SK-N-SH (cell line): ENCODE measurements around the gene TMUB1. TPM values are rescaled to one million over a fixed set of nuclear protein-coding genes. Genes with fewer than 3 reads are reported as not detected.

Experiments used
- CTCF ChIA-PET: fragments of 300-600, 350-600 bp; formaldehyde crosslinking; extraction: SDS; loops from one replicate; lab custom pipeline; 2021; lab: Yijun Ruan, JAX
- POLR2A ChIA-PET: fragments of 350-600 bp; sonication (Branson Sonifier 250); formaldehyde crosslinking; extraction: SDS; loops from one replicate; lab custom pipeline; 2020; ENCODE audit warnings: antibody characterized with exemption, inconsistent platforms; lab: Yijun Ruan, JAX
- DNase-seq: peaks from one replicate; pipeline ENCODE4 v3.0.0; 2012
- H2AFZ ChIP-seq: fragments of 200-600 bp; sonication (generic); 2 replicates; pipeline ENCODE4 v1.8.1; 2016; ENCODE audit warnings: antibody characterized with exemption, mild to moderate bottlenecking, low read depth
- H3F3A ChIP-seq: fragments of 200-600 bp; sonication (generic); replicated peaks from 2 replicates; pipeline ENCODE3; 2016; ENCODE audit warnings: antibody characterized with exemption, mild to moderate bottlenecking; ENCODE audit not compliant: insufficient read depth
- H3K27ac ChIP-seq, 2 experiments: fragments of 200-500 bp in 1 of 2; fragments of 200-600 bp in 1 of 2; sonication (Bioruptor generic) in 1 of 2; sonication (generic), shearing (Covaris generic) in 1 of 2; 2 replicates each; pipeline versions ENCODE4 v1.5.1 to v1.6.1; 2014 to 2016; ENCODE audit warnings: low read depth in 2 of 2, inconsistent platforms in 1 of 2, low read length in 1 of 2, mild to moderate bottlenecking in 1 of 2, mixed read lengths in 1 of 2
- H3K27me3 ChIP-seq: fragments of 200-600 bp; sonication (generic), shearing (Covaris generic); 2 replicates; pipeline ENCODE4 v1.6.1; 2016; ENCODE audit warnings: mixed run types; ENCODE audit not compliant: insufficient read depth
- H3K36me3 ChIP-seq, 2 experiments: fragments of 200-500 bp in 1 of 2; fragments of 200-600 bp in 1 of 2; sonication (Bioruptor generic) in 1 of 2; sonication (generic) in 1 of 2; replicated peaks in 1 of 2; 2 replicates each; pipeline versions ENCODE3 to v1.5.1; 2014 to 2016; ENCODE audit warnings: low read length in 1 of 2, mild to moderate bottlenecking in 1 of 2; ENCODE audit not compliant: insufficient read depth in 2 of 2, control insufficient read depth in 1 of 2
- H3K4me1 ChIP-seq, 2 experiments: fragments of 200-500 bp in 1 of 2; fragments of 200-600 bp in 1 of 2; sonication (Bioruptor generic) in 1 of 2; sonication (generic), shearing (Covaris generic) in 1 of 2; 2 replicates each; pipeline versions ENCODE4 v1.5.1 to v1.6.1; 2014 to 2016; ENCODE audit warnings: low read depth in 1 of 2, low read length in 1 of 2, mixed run types in 1 of 2; ENCODE audit not compliant: insufficient read depth in 2 of 2, control insufficient read depth in 1 of 2
- H3K4me2 ChIP-seq: fragments of 200-600 bp; sonication (generic), shearing (Covaris generic); 2 replicates; pipeline ENCODE4 v1.6.1; 2017; ENCODE audit warnings: mixed run types
- H3K4me3 ChIP-seq, 2 experiments: fragments of 200-500 bp in 1 of 2; fragments of 200-600 bp in 1 of 2; sonication (Bioruptor generic) in 1 of 2; sonication (generic), shearing (Covaris generic) in 1 of 2; 2 replicates each; pipeline versions ENCODE4 v1.5.1 to v1.8.1; 2014 to 2016; ENCODE audit warnings: low read depth in 2 of 2, inconsistent platforms in 1 of 2, low read length in 1 of 2, mild to moderate bottlenecking in 1 of 2, mixed read lengths in 1 of 2, moderate library complexity in 1 of 2
- H3K79me2 ChIP-seq: fragments of 200-600 bp; sonication (generic); 2 replicates; pipeline ENCODE4 v1.8.1; 2017; ENCODE audit warnings: mild to moderate bottlenecking; ENCODE audit not compliant: insufficient read depth
- H3K9ac ChIP-seq: fragments of 200-600 bp; sonication (generic); 2 replicates; pipeline ENCODE4 v1.6.1; 2017; ENCODE audit warnings: mixed run types
- H3K9me2 ChIP-seq: fragments of 200-600 bp; sonication (generic); 2 replicates; pipeline ENCODE4 v1.6.1; 2017; ENCODE audit warnings: mixed run types
- H3K9me3 ChIP-seq: fragments of 200-600 bp; sonication (generic); 2 replicates; pipeline ENCODE4 v1.6.1; 2017; ENCODE audit warnings: mixed run types, mild to moderate bottlenecking, moderate library complexity
- H4K20me1 ChIP-seq: fragments of 200-600 bp; sonication (generic); 2 replicates; pipeline ENCODE4 v1.6.1; 2017; ENCODE audit warnings: mild to moderate bottlenecking, mixed run types; ENCODE audit not compliant: insufficient read depth
- CHD2 ChIP-seq: fragments of 150-350 bp; IDR thresholded peaks from 2 replicates; pipeline ENCODE4 v1.6.1; 2018; ENCODE audit warnings: low read length; ENCODE audit not compliant: partially characterized antibody
- ELF1 ChIP-seq: IDR thresholded peaks from 2 replicates; pipeline ENCODE4 v1.4.0; 2012
- EZH2phosphoT487 ChIP-seq: fragments of 200-600 bp; sonication (generic); IDR thresholded peaks from 2 replicates; pipeline ENCODE4 v1.6.1; 2017; ENCODE audit warnings: low read depth, mixed run types, mild to moderate bottlenecking, antibody characterized with exemption, moderate library complexity, borderline replicate concordance
- FOSL2 ChIP-seq: IDR thresholded peaks from 2 replicates; pipeline ENCODE4 v1.4.0; 2012; ENCODE audit warnings: low read depth, mild to moderate bottlenecking, moderate library complexity, borderline replicate concordance
- GABPA ChIP-seq: IDR thresholded peaks from 2 replicates; pipeline ENCODE4 v1.4.0; 2012; ENCODE audit warnings: low read depth, mild to moderate bottlenecking
- GATA2 ChIP-seq: sonication (generic); formaldehyde crosslinking; IDR thresholded peaks from 2 replicates; pipeline ENCODE4 v1.5.0; 2020; ENCODE audit warnings: mild to moderate bottlenecking, missing genetic modification reagents
- JUND ChIP-seq: IDR thresholded peaks from 2 replicates; pipeline ENCODE4 v1.4.0; 2012
- MXI1 ChIP-seq: IDR thresholded peaks from 2 replicates; pipeline ENCODE4 v1.6.1; 2012; ENCODE audit warnings: mild to moderate bottlenecking, low read depth, low read length, improper control_type of control experiment
- POLR2AphosphoS5 ChIP-seq: IDR thresholded peaks from 2 replicates; pipeline ENCODE4 v1.6.1; 2012; ENCODE audit warnings: low read depth, low read length
- RCOR1 ChIP-seq: fragments of 150-350 bp; IDR thresholded peaks from 2 replicates; pipeline ENCODE4 v1.6.1; 2017; ENCODE audit warnings: antibody characterized with exemption, low read length
- RFX5 ChIP-seq: IDR thresholded peaks from 2 replicates; pipeline ENCODE4 v1.6.1; 2012; ENCODE audit warnings: mild to moderate bottlenecking, improper control_type of control experiment, low read length
- RXRA ChIP-seq: IDR thresholded peaks from 2 replicates; pipeline ENCODE4 v1.4.0; 2012; ENCODE audit warnings: low read depth, mild to moderate bottlenecking, borderline replicate concordance
- SMC3 ChIP-seq: IDR thresholded peaks from 2 replicates; pipeline ENCODE4 v1.6.1; 2012; ENCODE audit warnings: low read depth, low read length, improper control_type of control experiment
- TEAD4 ChIP-seq: IDR thresholded peaks from 2 replicates; pipeline ENCODE4 v1.4.0; 2012; ENCODE audit warnings: mild to moderate bottlenecking, borderline replicate concordance; ENCODE audit not compliant: insufficient read depth
- ZBTB33 ChIP-seq: IDR thresholded peaks from 2 replicates; pipeline ENCODE4 v1.4.0; 2012; ENCODE audit warnings: low read depth, borderline replicate concordance
- WGBS: methylation state at CpG from one replicate; pipeline ENCODE4 v1.1.6; 2017; ENCODE audit warnings: low lambda C conversion rate; 5-methylcytosine and 5-hydroxymethylcytosine counted together
- polyA plus RNA-seq, 3 experiments: library from polyadenylated mRNA; depleted of rRNA; stranded (reverse); fragments of >200 nt; gene quantifications; 2 replicates each; pipeline ENCODE4 v1.2.3, GENCODE V29; 2012
- TF ChIP-seq, protein P1 (sequence below): IDR thresholded peaks from 2 replicates; pipeline ENCODE4 v1.6.1; 2012; ENCODE audit warnings: mild to moderate bottlenecking, low read depth, low read length, moderate library complexity
- TF ChIP-seq, protein P2 (sequence below): fragments of 150-350 bp; IDR thresholded peaks from 2 replicates; pipeline ENCODE4 v1.6.1; 2017; ENCODE audit warnings: antibody characterized with exemption, low read length, low read depth, borderline replicate concordance
- TF ChIP-seq, protein P3 (sequence below): IDR thresholded peaks from 2 replicates; pipeline ENCODE4; 2012
- TF ChIP-seq, protein P4 (sequence below): fragments of 200-600 bp; sonication (generic); IDR thresholded peaks from 2 replicates; pipeline ENCODE4 v1.6.1; 2017; ENCODE audit warnings: antibody characterized with exemption, mild to moderate bottlenecking, moderate library complexity
- TF ChIP-seq, protein P5 (sequence below): IDR thresholded peaks from 2 replicates; pipeline ENCODE4 v1.4.0; 2012; ENCODE audit warnings: low read depth, borderline replicate concordance

TMUB1 gene
- polyA plus RNA-seq, 1 of the 3 experiments (the other 2 are of a cell fraction): 60.6 TPM

DNA sequence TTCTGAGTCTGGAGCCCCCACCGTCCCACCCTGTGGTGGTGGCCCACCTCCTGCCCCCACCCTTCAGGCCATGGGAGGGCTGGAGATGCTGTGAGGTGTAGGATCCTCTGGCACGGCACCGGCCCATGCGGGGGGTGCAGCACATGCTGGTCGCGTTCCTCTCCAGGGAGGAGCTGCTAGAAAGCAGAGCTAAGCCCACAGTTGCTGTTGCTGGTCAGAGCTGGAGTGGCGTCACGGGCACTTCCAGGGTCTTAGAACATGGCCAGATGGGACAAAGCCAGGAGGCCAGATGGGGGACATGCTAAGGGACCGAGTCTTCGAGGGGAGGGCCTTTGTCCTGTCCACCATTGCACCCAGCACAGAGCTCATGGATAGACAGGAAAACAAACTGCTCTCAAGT lies 24.6 kb upstream of the TMUB1 start:
- ChIA-PET POLR2A (no interaction called here), CTCF (interaction anchor here (1.2 to 18.7 kb wide), 11 partner anchors 18 to 209 kb away, joined by 3 to 474 read pairs (median 8); partner anchors contain the start of genes ABCB8, AGAP3, CDK5 and FASTK)
- Histone ChIP-seq H3K27ac (no peak overlapping the region), H3K79me2 (peaks cover 94% of the 10 kb centered on the region), H3K4me2 (no peak overlapping the region), H3K4me1 (peaks cover 12 to 15% of the 10 kb centered on the region in 2 experiments; a peak in 2 of 4 replicates), H3F3A (peaks cover 48% of the 10 kb centered on the region), H2AFZ (no peak overlapping the region), H3K9me3 (no peaks in the 10 kb centered on the region), H3K27me3 (no peaks in the 10 kb centered on the region), H3K9me2 (no peaks in the 10 kb centered on the region), H3K36me3 (peaks cover 0 to 4% of the 10 kb centered on the region in 2 experiments), H4K20me1 (peaks cover 98% of the 10 kb centered on the region), H3K4me3 (no peak overlapping the region), H3K9ac (no peak overlapping the region)
- no peak for DNase-seq
- 95% methylated on average over 10 of the region's 10 CpGs for WGBS
- no peak for TF ChIP-seq ELF1
- TF ChIP-seq GATA2 (CRISPR knock-in tag): no peak
- TF ChIP-seq, protein P1, sequence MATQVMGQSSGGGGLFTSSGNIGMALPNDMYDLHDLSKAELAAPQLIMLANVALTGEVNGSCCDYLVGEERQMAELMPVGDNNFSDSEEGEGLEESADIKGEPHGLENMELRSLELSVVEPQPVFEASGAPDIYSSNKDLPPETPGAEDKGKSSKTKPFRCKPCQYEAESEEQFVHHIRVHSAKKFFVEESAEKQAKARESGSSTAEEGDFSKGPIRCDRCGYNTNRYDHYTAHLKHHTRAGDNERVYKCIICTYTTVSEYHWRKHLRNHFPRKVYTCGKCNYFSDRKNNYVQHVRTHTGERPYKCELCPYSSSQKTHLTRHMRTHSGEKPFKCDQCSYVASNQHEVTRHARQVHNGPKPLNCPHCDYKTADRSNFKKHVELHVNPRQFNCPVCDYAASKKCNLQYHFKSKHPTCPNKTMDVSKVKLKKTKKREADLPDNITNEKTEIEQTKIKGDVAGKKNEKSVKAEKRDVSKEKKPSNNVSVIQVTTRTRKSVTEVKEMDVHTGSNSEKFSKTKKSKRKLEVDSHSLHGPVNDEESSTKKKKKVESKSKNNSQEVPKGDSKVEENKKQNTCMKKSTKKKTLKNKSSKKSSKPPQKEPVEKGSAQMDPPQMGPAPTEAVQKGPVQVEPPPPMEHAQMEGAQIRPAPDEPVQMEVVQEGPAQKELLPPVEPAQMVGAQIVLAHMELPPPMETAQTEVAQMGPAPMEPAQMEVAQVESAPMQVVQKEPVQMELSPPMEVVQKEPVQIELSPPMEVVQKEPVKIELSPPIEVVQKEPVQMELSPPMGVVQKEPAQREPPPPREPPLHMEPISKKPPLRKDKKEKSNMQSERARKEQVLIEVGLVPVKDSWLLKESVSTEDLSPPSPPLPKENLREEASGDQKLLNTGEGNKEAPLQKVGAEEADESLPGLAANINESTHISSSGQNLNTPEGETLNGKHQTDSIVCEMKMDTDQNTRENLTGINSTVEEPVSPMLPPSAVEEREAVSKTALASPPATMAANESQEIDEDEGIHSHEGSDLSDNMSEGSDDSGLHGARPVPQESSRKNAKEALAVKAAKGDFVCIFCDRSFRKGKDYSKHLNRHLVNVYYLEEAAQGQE: no peak
- no peak for TF ChIP-seq CHD2
- no peak for TF ChIP-seq FOSL2
- TF ChIP-seq, protein P2, sequence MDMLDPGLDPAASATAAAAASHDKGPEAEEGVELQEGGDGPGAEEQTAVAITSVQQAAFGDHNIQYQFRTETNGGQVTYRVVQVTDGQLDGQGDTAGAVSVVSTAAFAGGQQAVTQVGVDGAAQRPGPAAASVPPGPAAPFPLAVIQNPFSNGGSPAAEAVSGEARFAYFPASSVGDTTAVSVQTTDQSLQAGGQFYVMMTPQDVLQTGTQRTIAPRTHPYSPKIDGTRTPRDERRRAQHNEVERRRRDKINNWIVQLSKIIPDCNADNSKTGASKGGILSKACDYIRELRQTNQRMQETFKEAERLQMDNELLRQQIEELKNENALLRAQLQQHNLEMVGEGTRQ: no peak
- TF ChIP-seq ZBTB33: no peak
- no peak for TF ChIP-seq RFX5
- TF ChIP-seq, protein P3, sequence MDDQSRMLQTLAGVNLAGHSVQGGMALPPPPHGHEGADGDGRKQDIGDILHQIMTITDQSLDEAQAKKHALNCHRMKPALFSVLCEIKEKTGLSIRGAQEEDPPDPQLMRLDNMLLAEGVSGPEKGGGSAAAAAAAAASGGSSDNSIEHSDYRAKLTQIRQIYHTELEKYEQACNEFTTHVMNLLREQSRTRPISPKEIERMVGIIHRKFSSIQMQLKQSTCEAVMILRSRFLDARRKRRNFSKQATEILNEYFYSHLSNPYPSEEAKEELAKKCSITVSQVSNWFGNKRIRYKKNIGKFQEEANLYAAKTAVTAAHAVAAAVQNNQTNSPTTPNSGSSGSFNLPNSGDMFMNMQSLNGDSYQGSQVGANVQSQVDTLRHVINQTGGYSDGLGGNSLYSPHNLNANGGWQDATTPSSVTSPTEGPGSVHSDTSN: no peak
- no peak for TF ChIP-seq EZH2phosphoT487
- no peak for TF ChIP-seq RCOR1
- TF ChIP-seq RXRA: no peak
- TF ChIP-seq, protein P4, sequence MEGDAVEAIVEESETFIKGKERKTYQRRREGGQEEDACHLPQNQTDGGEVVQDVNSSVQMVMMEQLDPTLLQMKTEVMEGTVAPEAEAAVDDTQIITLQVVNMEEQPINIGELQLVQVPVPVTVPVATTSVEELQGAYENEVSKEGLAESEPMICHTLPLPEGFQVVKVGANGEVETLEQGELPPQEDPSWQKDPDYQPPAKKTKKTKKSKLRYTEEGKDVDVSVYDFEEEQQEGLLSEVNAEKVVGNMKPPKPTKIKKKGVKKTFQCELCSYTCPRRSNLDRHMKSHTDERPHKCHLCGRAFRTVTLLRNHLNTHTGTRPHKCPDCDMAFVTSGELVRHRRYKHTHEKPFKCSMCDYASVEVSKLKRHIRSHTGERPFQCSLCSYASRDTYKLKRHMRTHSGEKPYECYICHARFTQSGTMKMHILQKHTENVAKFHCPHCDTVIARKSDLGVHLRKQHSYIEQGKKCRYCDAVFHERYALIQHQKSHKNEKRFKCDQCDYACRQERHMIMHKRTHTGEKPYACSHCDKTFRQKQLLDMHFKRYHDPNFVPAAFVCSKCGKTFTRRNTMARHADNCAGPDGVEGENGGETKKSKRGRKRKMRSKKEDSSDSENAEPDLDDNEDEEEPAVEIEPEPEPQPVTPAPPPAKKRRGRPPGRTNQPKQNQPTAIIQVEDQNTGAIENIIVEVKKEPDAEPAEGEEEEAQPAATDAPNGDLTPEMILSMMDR: no peak
- TF ChIP-seq SMC3: no peak
- no peak for TF ChIP-seq MXI1
- no peak for TF ChIP-seq JUND
- TF ChIP-seq TEAD4: no peak
- TF ChIP-seq POLR2AphosphoS5: no peak
- TF ChIP-seq, protein P5, sequence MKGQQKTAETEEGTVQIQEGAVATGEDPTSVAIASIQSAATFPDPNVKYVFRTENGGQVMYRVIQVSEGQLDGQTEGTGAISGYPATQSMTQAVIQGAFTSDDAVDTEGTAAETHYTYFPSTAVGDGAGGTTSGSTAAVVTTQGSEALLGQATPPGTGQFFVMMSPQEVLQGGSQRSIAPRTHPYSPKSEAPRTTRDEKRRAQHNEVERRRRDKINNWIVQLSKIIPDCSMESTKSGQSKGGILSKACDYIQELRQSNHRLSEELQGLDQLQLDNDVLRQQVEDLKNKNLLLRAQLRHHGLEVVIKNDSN: no peak
- TF ChIP-seq GABPA: no peak
